ENCODE measurements around the gene CEP19.
A peak's percentile ranks its signal among the peaks of the same experiment; 100 is the strongest.

Gene CEP19

GRCh38 chr3:196700801-196701200 is 11.2 kb downstream of the CEP19 start:
- Histone ChIP-seq H3K9ac (ENCODE audit: low read depth, low read length) (no peak overlapping the region), H3K36me3 (ENCODE audit: insufficient read depth, low read length) (no peaks in the 10 kb centered on the region), H3K4me1 (ENCODE audit: control insufficient read depth, insufficient read depth, low read length) (no peaks in the 10 kb centered on the region), H3K4me3 (ENCODE audit: low read length) (no peak overlapping the region), H3K9me3 (replicated peaks; ENCODE audit: low read length) (no peaks in the 10 kb centered on the region), H3K4me2 (ENCODE audit: low read length) (no peak overlapping the region), H3K27me3 (ENCODE audit: control insufficient read depth, insufficient read depth, low read length) (no peaks in the 10 kb centered on the region)

- Histone ChIP-seq H3K9ac (ENCODE audit: low read depth, low read length) (no peak overlapping the region), H3K36me3 (ENCODE audit: insufficient read depth, low read length) (no peaks in the 10 kb centered on the region), H3K4me3 (ENCODE audit: low read length) (no peak overlapping the region), H3K27me3 (ENCODE audit: control insufficient read depth, insufficient read depth, low read length) (no peaks in the 10 kb centered on the region), H3K4me2 (ENCODE audit: low read length) (no peak overlapping the region), H3K9me3 (replicated peaks; ENCODE audit: low read length) (no peaks in the 10 kb centered on the region), H3K4me1 (ENCODE audit: control insufficient read depth, insufficient read depth, low read length) (no peaks in the 10 kb centered on the region)
Observed at GRCh38 chr3:196699749-196700148, 12.3 kb downstream of the CEP19 start.

- Histone ChIP-seq H3K27me3 (ENCODE audit: control insufficient read depth, insufficient read depth, low read length) (no peaks in the 10 kb centered on the region), H3K36me3 (ENCODE audit: insufficient read depth, low read length) (no peaks in the 10 kb centered on the region), H3K9ac (ENCODE audit: low read depth, low read length) (no peak overlapping the region), H3K9me3 (replicated peaks; ENCODE audit: low read length) (no peaks in the 10 kb centered on the region), H3K4me1 (ENCODE audit: control insufficient read depth, insufficient read depth, low read length) (no peaks in the 10 kb centered on the region), H3K4me2 (ENCODE audit: low read length) (no peak overlapping the region), H3K4me3 (ENCODE audit: low read length) (no peak overlapping the region)
Observed at GRCh38 chr3:196697270-196697669, 14.8 kb downstream of the CEP19 start.

- Histone ChIP-seq H3K36me3 (ENCODE audit: insufficient read depth, low read length) (no peaks in the 10 kb centered on the region), H3K9ac (ENCODE audit: low read depth, low read length) (no peak overlapping the region), H3K4me3 (ENCODE audit: low read length) (no peak overlapping the region), H3K9me3 (replicated peaks; ENCODE audit: low read length) (no peaks in the 10 kb centered on the region), H3K4me2 (ENCODE audit: low read length) (no peak overlapping the region), H3K4me1 (ENCODE audit: control insufficient read depth, insufficient read depth, low read length) (peaks cover 3% of the 10 kb centered on the region), H3K27me3 (ENCODE audit: control insufficient read depth, insufficient read depth, low read length) (peaks cover 4% of the 10 kb centered on the region)
Observed at GRCh38 chr3:196695849-196696226, 16.2 kb downstream of the CEP19 start.

- Histone ChIP-seq H3K4me1 (ENCODE audit: control insufficient read depth, insufficient read depth, low read length) (peaks cover 3% of the 10 kb centered on the region), H3K36me3 (ENCODE audit: insufficient read depth, low read length) (no peaks in the 10 kb centered on the region), H3K9me3 (replicated peaks; ENCODE audit: low read length) (no peaks in the 10 kb centered on the region), H3K27me3 (ENCODE audit: control insufficient read depth, insufficient read depth, low read length) (peaks cover 4% of the 10 kb centered on the region), H3K9ac (ENCODE audit: low read depth, low read length) (no peak overlapping the region), H3K4me2 (ENCODE audit: low read length) (no peak overlapping the region), H3K4me3 (ENCODE audit: low read length) (no peak overlapping the region)
Observed at GRCh38 chr3:196694941-196695848, 16.9 kb downstream of the CEP19 start.

- Histone ChIP-seq H3K4me2 (ENCODE audit: low read length) (no peak overlapping the region), H3K27me3 (ENCODE audit: control insufficient read depth, insufficient read depth, low read length) (peaks cover 4% of the 10 kb centered on the region), H3K9me3 (replicated peaks; ENCODE audit: low read length) (no peaks in the 10 kb centered on the region), H3K4me3 (ENCODE audit: low read length) (no peak overlapping the region), H3K4me1 (ENCODE audit: control insufficient read depth, insufficient read depth, low read length) (peaks cover 3% of the 10 kb centered on the region), H3K9ac (ENCODE audit: low read depth, low read length) (no peak overlapping the region), H3K36me3 (ENCODE audit: insufficient read depth, low read length) (no peaks in the 10 kb centered on the region)
Observed at GRCh38 chr3:196694202-196694638, 17.8 kb downstream of the CEP19 start.

- H3K4me3 ChIP-seq (ENCODE audit: low read length), result no peak overlapping the region
- H3K36me3 ChIP-seq (ENCODE audit: insufficient read depth, low read length), result no peaks in the 10 kb centered on the region
- H3K4me1 ChIP-seq (ENCODE audit: control insufficient read depth, insufficient read depth, low read length), result peaks cover 17% of the 10 kb centered on the region
- no peak overlapping the region for H3K9ac ChIP-seq (ENCODE audit: low read depth, low read length)
- H3K4me2 ChIP-seq (ENCODE audit: low read length), result no peak overlapping the region
- no peaks in the 10 kb centered on the region for H3K9me3 ChIP-seq (replicated peaks; ENCODE audit: low read length)
- H3K27me3 ChIP-seq (ENCODE audit: control insufficient read depth, insufficient read depth, low read length), result peaks cover 4% of the 10 kb centered on the region
Observed at GRCh38 chr3:196691386-196691785, 20.7 kb downstream of the CEP19 start.

- H3K4me1 ChIP-seq (ENCODE audit: control insufficient read depth, insufficient read depth, low read length), result peaks cover 20% of the 10 kb centered on the region
- H3K36me3 ChIP-seq (ENCODE audit: insufficient read depth, low read length), result no peaks in the 10 kb centered on the region
- no peaks in the 10 kb centered on the region for H3K9me3 ChIP-seq (replicated peaks; ENCODE audit: low read length)
- peaks cover 4% of the 10 kb centered on the region for H3K27me3 ChIP-seq (ENCODE audit: control insufficient read depth, insufficient read depth, low read length)
- H3K4me2 ChIP-seq (ENCODE audit: low read length), result no peak overlapping the region
- no peak overlapping the region for H3K9ac ChIP-seq (ENCODE audit: low read depth, low read length)
- no peak overlapping the region for H3K4me3 ChIP-seq (ENCODE audit: low read length)
Observed at GRCh38 chr3:196689941-196690660, 21.9 kb downstream of the CEP19 start.

- Histone ChIP-seq H3K9ac (ENCODE audit: low read depth, low read length) (peak overlapping the region; percentile 44), H3K36me3 (ENCODE audit: insufficient read depth, low read length) (no peaks in the 10 kb centered on the region), H3K27me3 (ENCODE audit: control insufficient read depth, insufficient read depth, low read length) (peaks cover 4% of the 10 kb centered on the region), H3K4me1 (ENCODE audit: control insufficient read depth, insufficient read depth, low read length) (peaks cover 20% of the 10 kb centered on the region), H3K4me3 (ENCODE audit: low read length) (no peak overlapping the region), H3K4me2 (ENCODE audit: low read length) (peak overlapping the region; percentile 60), H3K9me3 (replicated peaks; ENCODE audit: low read length) (no peaks in the 10 kb centered on the region)
Observed at GRCh38 chr3:196688349-196688748, 23.7 kb downstream of the CEP19 start.

GRCh38 chr3:196686436-196686835 is 25.6 kb downstream of the CEP19 start:
- Histone ChIP-seq H3K27me3 (ENCODE audit: control insufficient read depth, insufficient read depth, low read length) (peaks cover 8% of the 10 kb centered on the region), H3K4me2 (ENCODE audit: low read length) (no peak overlapping the region), H3K4me3 (ENCODE audit: low read length) (no peak overlapping the region), H3K36me3 (ENCODE audit: insufficient read depth, low read length) (no peaks in the 10 kb centered on the region), H3K4me1 (ENCODE audit: control insufficient read depth, insufficient read depth, low read length) (peaks cover 17% of the 10 kb centered on the region), H3K9ac (ENCODE audit: low read depth, low read length) (no peak overlapping the region), H3K9me3 (replicated peaks; ENCODE audit: low read length) (no peaks in the 10 kb centered on the region)

- no peaks in the 10 kb centered on the region for H3K36me3 ChIP-seq (ENCODE audit: insufficient read depth, low read length)
- H3K4me3 ChIP-seq (ENCODE audit: low read length), result no peak overlapping the region
- H3K9ac ChIP-seq (ENCODE audit: low read depth, low read length), result no peak overlapping the region
- no peaks in the 10 kb centered on the region for H3K9me3 ChIP-seq (replicated peaks; ENCODE audit: low read length)
- peaks cover 17% of the 10 kb centered on the region for H3K4me1 ChIP-seq (ENCODE audit: control insufficient read depth, insufficient read depth, low read length)
- peaks cover 16% of the 10 kb centered on the region for H3K27me3 ChIP-seq (ENCODE audit: control insufficient read depth, insufficient read depth, low read length)
- peak overlapping the region; percentile 65 for H3K4me2 ChIP-seq (ENCODE audit: low read length)
Observed at GRCh38 chr3:196684548-196685407, 27.3 kb downstream of the CEP19 start.

All from skeletal muscle satellite cell (primary cell).